Activated naive CD4-positive, alpha-beta T cell (primary cell): ENCODE results near the gene KRT7.
"Not testable (repeated sequence)": the region's sequence is repeated elsewhere in the genome, so short reads cannot be mapped to it uniquely, and the experiment has no call there.

Experiments used
- DNase-seq, 4 experiments: peaks; one replicate each; lab custom pipeline; 2025; lab: John Stamatoyannopoulos, UW

KRT7 gene

DNA sequence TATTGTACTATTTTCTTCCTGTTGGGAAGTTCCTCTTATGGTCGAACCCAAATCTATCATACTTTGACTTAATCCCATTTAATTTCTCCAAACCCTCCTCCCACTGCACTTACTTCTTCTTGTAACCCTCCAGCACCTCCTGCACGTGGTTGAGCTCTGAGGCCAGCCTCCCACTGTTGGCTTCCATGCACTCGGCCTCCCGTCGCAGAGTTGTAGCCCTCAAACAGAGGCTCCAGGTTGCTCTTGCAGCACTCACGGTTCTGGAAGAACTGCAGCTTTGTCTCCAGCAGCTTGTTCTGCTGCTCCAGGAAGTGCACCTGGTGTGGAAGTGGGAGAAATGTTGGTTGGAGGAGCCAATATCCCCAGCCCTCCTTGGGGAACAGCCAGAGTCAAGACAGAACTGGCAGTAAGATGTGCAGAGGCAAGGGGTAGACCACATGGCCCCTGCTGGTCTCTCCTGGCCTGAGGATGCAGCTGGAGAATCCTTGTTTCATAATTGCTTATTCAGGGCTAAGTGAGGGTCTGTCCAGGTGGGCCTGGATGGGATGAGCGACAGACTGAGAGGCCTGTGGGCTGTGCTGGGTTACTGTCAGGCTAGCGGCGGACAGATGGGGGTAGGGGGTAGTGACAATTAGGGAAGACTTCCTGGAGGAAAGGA is 23.0 kb downstream of the KRT7 start:
- DNase-seq, result no peak

GRCh38 chr12:52256584-52256935 is 23.5 kb downstream of the KRT7 start:
- DNase-seq, result no peak

DNA sequence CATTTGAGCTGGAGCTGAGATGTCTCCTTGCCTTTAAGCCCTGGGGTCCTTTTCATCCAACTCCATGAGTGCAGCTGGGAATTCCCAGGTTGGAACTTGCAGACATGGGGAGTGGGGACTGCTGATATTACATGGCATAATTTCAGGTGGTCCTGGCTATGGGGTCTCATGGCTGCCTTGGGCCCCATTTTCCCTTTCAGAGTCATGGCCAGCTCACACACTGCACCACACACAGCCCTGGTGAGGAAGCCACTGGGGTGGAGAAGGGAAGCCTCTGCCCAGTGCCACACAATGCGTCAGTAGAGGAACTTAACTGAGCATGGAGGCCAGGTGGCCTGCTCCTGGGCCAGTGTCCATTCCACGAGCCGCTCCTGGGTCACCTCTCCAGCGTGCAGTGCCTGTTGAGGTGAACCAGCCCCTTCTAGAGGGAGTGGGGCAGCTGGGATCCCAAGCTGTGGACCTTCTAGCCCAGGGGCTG is 24.1 kb downstream of the KRT7 start:
- no peak for DNase-seq

- DNase-seq, result not testable (repeated sequence)
Measured at GRCh38 chr12:52257922-52258321, 24.9 kb downstream of the KRT7 start.

- DNase-seq, result no peak
Measured at GRCh38 chr12:52258335-52258901, 25.4 kb downstream of the KRT7 start.

- DNase-seq, result no peak
Measured at GRCh38 chr12:52259657-52260243, 26.7 kb downstream of the KRT7 start.

DNA sequence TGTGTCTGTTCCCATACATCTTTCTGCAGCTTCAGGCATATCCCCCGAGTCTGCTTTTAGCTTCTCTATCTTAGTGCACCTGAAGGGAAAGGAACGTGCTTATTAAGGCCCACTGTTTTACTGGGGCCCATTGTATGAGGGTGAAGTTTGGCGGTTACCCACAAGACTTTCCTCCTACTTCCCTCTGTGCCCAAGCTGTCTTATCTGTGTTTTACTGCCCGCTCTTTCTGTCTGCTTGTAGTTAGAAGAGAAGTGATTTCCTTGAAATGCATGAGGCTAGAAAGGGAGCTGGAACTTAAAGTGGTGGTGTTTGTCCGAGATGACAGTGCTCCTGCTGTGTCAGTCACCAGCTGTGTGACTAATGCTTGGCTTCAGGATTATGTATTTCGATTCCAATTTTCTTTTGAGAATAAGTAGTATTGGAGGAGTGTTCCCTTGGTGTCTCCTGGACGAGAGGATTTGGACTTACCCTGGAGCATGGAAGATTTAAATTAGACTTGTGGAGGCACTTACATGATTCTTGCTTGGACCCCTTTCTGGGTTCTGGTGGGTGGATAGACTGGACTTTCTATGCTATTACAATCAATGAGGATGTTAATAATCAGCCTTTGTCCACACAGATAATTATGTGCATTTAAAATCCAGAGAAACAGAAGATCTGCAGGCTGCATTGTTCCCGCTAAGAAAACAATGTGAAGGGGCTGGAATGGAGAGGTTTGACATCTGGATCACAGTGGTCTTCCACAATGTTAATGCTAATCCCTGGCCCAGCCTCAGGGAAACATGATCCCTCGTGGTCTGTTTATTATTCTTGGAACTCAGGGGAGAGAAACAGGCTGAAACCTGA is 27.5 kb downstream of the KRT7 start:
- no peak for DNase-seq

- DNase-seq, result no peak
Measured at GRCh38 chr12:52261208-52261484, 28.1 kb downstream of the KRT7 start.

GRCh38 chr12:52262286-52262685 is 29.2 kb downstream of the KRT7 start:
- no peak for DNase-seq

- DNase-seq, result no peak
Measured at GRCh38 chr12:52263761-52264434, 30.9 kb downstream of the KRT7 start.

DNA sequence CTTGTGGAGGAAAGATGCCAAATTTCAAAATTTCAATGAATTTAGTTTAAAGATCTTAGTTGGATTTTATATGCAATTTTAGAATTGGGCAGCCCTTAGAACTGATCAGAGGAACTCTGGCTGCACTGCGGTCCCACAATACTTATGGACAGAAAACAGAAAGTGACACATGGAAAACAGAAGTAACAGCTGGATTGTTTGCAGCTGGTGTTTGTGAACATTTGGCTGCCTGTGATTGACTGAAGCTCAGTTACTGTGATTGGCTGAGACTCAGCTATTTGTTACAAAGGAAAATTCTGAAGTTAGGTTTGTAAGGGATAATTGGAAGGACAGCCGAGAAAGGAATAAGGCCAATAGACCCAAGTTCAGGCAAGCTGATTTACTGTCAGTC is 31.4 kb downstream of the KRT7 start:
- DNase-seq, result no peak

DNA sequence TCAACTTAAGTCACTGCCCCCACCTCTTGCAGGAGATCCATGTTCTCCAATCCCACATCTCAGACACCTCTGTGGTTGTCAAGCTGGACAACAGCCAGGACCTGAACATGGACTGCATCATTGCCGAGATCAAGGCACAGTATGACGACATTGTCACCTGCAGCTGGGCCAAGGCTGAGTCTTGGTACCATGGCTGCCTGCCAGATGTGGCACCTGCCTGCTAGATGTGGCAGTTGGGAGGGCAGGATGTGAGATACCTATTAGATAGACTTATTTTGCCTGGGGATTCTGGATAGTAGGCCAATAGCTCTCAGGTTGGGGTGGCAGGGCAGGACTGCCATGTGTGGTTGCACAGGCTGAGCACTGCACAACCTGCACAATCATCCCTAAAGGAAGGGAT is 33.5 kb downstream of the KRT7 start:
- no peak for DNase-seq

DNA sequence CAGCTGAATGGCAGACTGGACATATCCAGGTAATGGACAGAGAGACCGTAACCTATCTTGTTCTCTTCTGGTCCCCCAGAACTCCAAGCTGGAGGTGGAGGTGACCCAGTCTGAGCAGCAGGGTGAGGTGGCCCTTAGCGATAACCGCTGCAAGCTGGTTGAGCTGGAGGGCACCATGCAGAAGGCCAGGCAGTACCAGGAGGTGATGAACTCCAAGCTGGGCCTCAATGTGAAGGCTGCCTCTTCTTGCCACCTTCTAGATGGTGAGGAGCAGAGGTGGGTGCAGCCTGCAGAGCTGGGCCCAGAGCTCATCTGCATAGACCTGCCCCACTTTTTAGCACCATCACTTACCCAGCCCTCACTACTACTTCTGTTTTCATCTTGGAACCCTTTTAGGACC is 34.2 kb downstream of the KRT7 start:
- no peak for DNase-seq

DNA sequence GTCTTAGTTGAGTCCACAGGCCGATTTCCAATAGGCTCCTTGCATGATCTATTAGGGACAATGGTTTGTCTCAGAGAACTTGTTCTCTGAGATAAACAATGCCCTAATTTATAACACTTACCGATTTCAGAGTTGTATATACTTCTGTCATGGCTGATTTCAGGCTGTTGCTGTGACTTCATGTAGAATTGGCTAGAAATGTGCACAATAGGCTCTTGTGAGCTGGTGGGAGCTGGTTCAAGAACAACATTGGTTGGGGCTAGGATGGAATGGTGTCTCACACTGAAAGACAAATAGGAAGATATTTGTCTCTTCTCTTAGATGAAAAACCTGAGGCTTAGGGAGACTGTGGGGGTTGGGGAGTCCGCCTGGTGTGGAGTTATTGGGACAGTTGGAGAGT is 34.7 kb downstream of the KRT7 start:
- no peak for DNase-seq

DNA sequence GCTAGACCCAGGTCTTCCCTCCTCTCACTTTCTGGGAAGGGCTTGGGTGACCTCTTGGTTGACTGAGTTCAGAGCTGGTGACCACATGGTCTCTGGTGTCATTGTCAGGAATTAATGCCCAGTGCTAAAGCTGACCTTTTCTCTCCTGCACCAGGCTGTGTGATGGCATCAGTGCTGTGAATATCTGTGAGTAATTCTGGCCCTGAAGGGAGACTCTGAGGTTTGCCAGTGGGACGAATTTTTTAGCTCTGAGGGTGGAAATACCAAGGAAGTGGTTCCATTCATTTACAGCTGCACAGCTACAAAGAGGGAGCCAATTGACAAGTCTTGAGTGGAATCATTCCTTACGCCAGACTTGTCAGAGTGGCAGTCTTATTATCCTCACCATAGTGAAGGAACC is 35.2 kb downstream of the KRT7 start:
- no peak for DNase-seq

GRCh38 chr12:52270541-52271070 is 37.6 kb downstream of the KRT7 start:
- no peak for DNase-seq

DNA sequence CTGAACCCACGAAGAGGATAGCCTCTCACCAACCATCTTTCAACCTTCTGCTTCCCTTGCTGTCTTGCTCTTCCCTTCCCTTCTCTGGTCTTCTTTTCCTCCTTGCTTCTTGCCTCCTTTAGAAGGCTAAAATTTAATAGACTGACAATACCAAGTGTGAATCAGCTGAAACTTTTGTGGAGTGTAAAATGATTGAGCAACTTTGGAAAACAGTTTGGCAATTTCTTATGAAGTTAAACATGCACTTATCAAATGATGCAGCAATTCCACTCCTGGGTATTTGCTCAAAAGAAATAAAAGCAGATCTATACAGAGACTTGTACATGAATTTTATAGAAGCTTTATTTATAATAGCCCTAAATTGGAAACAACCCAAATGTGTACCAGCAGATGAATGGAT is 38.1 kb downstream of the KRT7 start:
- DNase-seq, result no peak

DNA sequence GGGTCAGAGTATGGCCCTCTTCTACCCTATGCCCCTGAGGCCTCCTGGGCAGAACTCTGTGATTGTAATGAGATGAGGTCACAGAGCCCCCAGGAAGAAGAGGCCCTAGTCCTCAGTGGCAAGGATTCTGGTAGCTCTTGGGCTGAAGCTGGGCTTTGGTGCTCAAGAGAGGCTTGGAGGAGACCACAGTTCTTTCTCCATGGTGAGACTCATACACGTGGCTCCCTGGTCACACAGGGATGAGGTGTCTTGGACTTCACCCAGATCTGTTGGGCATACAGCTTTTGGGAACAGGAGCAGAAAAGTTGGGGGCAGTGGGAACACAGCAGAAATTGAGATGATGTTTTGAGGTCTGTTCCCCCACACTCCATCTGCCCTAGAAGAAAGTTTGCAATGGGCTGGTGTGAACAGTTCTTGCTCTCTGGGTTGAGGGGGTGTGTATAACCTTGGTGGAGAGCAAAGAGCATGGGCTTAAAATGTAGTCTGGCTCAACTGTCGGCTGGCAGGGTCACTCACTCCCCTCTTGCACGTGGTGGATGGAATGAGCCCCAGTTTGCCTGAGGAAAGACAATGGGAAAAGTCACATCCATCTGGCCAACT is 41.6 kb downstream of the KRT7 start, which contains the start of gene KRT86:
KRT86 (plus strand) TSS at position 125 of the 600 bp plus-strand sequence. CDS start 27,272 bp downstream, outside the sequence.
- DNase-seq, result no peak

GRCh38 chr12:52275686-52276085 is 42.6 kb downstream of the KRT7 start:
- DNase-seq, result no peak

GRCh38 chr12:52277486-52278245 is 44.6 kb downstream of the KRT7 start:
- no peak for DNase-seq
